Vagina (tissue), 2 donors: ENCODE results near the gene DDX51.

Experiments
- CTCF ChIP-seq, 3 experiments: fragments of 450-650 bp in 2 of 3; fragments of 200-600 bp in 1 of 3; sonication (generic) in 1 of 3; IDR thresholded peaks; one replicate each; pipeline ENCODE4 v1.5.1; 2017 to 2019; ENCODE audit warnings: antibody characterized with exemption in 3 of 3, mild to moderate bottlenecking in 2 of 3, moderate library complexity in 2 of 3
- POLR2A ChIP-seq, 2 donors: fragments of 450-650 bp; IDR thresholded peaks; one replicate each; pipeline ENCODE4 v1.6.1; 2017; ENCODE audit warnings: antibody characterized with exemption in 2 of 2, mild to moderate bottlenecking in 2 of 2, moderate library complexity in 2 of 2
- POLR2AphosphoS5 ChIP-seq, 2 donors: sonication (generic); formaldehyde crosslinking; IDR thresholded peaks; one replicate each; pipeline ENCODE4 v1.9.0; 2017; ENCODE audit warnings: antibody characterized with exemption in 2 of 2, mild to moderate bottlenecking in 2 of 2, low read depth in 1 of 2; ENCODE audit not compliant: insufficient read depth in 1 of 2

GRCh38 chr12:132181570-132182200 is 37.6 kb upstream of the DDX51 start:
- TF ChIP-seq POLR2A (IDR thresholded peaks at IDR 0.05), result no peak
- no peak for TF ChIP-seq POLR2AphosphoS5 (IDR thresholded peaks at IDR 0.05; ENCODE audit: insufficient read depth in 1 of 2, low read depth in 1 of 2)
- no peak for TF ChIP-seq CTCF (IDR thresholded peaks at IDR 0.05)
